Testis (tissue), 3 donors: ENCODE data around the gene PSAP. TPM values are rescaled to one million over a fixed set of nuclear protein-coding genes. Genes with fewer than 3 reads are reported as not detected.
A peak's percentile ranks its signal among the peaks of the same experiment; 100 is the strongest.

Experiments
- DNase-seq: peaks from one replicate; pipeline ENCODE4 v3.0.0-alpha.2; 2019
- H3K27ac ChIP-seq, 2 donors: fragments of 200-600 bp; sonication (generic); one replicate each; pipeline ENCODE4 v1.5.1; 2019
- H3K27me3 ChIP-seq: fragments of 200-600 bp; sonication (generic); one replicate; pipeline ENCODE4 v1.5.1; 2019
- H3K36me3 ChIP-seq: fragments of 200-600 bp; sonication (generic); one replicate; pipeline ENCODE4 v1.5.1; 2017; ENCODE audit warnings: low read depth; ENCODE audit errors: missing control alignments
- H3K4me1 ChIP-seq: fragments of 200-600 bp; sonication (generic); one replicate; pipeline ENCODE4 v1.5.1; 2019
- H3K4me3 ChIP-seq, 2 donors: fragments of 200-600 bp; sonication (generic); one replicate each; pipeline ENCODE4 v1.5.1; 2017 to 2019
- H3K9me3 ChIP-seq: fragments of 200-600 bp; sonication (generic); one replicate; pipeline ENCODE4 v1.5.1; 2017
- CTCF ChIP-seq, 3 experiments: fragments of 450-650 bp in 2 of 3; fragments of 200-600 bp in 1 of 3; sonication (generic) in 1 of 3; IDR thresholded peaks; one replicate each; pipeline ENCODE4 v1.5.1; 2016 to 2019; ENCODE audit warnings: antibody characterized with exemption in 3 of 3, mild to moderate bottlenecking in 2 of 3, moderate library complexity in 1 of 3
- POLR2A ChIP-seq: fragments of 450-650 bp; IDR thresholded peaks from one replicate; pipeline ENCODE4 v1.6.1; 2017; ENCODE audit warnings: antibody characterized with exemption, mild to moderate bottlenecking, moderate library complexity
- WGBS, 2 donors: methylation state at CpG; one replicate each; pipeline ENCODE4 v1.1.5; 2018; 5-methylcytosine and 5-hydroxymethylcytosine counted together
- intact Hi-C: fragments of 100-400 bp; cut with DNase I; formaldehyde crosslinking; loops from one replicate; pipeline ENCODE4 v1.15.1; 2023; ENCODE audit warnings: low total_unique reads
- polyA plus RNA-seq: library from polyadenylated mRNA; stranded (reverse); fragments of 350-450 nt; fragmentation: Illumina TruSeq; extraction: RNeasy Lipid Tissue Mini Kit (QIAGEN cat#74804); gene quantifications from one replicate; pipeline ENCODE4 v1.2.3, GENCODE V29; 2014; ENCODE audit warnings: low read depth, low replicate concordance; ENCODE audit not compliant: insufficient read depth
- total RNA-seq, 2 donors: library from RNA; depleted of rRNA; stranded (reverse); fragments of >200 nt; gene quantifications; one replicate each; pipeline ENCODE4 v1.2.3, GENCODE V29; 2016

PSAP gene
- total and polyA plus RNA-seq, 3 donors from 2014 or later = 1,011 to 1,399 (median 1,346) TPM

GRCh38 chr10:71814922-71815411 lies 36.1 kb downstream of the PSAP start:
- Histone ChIP-seq H3K4me3 (no peak overlapping the region), H3K36me3 (no peaks in the 10 kb centered on the region), H3K9me3 (no peaks in the 10 kb centered on the region), H3K27me3 (no peaks in the 10 kb centered on the region), H3K27ac (no peak overlapping the region), H3K4me1 (peaks cover 9% of the 10 kb centered on the region)
- DNase-seq = no peak
- 79 to 92% methylated on average over 5 to 26 of the region's 26 CpGs for WGBS, 2 donors
- intact Hi-C loops = loop anchor here (10.0 kb wide), 1 partner anchor 420 kb away; the partner anchor contains the start of gene CDH23
- TF ChIP-seq POLR2A = no peak
- peak in 1 of 3 experiments; percentile 11 for TF ChIP-seq CTCF (IDR thresholded peaks at IDR 0.05)

- H3K27ac ChIP-seq = no peak overlapping the region
- H3K27me3 ChIP-seq = no peaks in the 10 kb centered on the region
- no peak for DNase-seq
- TF ChIP-seq CTCF (IDR thresholded peaks at IDR 0.05) = no peak
- H3K9me3 ChIP-seq = no peaks in the 10 kb centered on the region
- 55 to 74% methylated on average over 9 to 10 of the region's 11 CpGs for WGBS, 2 donors
- no peaks in the 10 kb centered on the region for H3K36me3 ChIP-seq
- peaks cover 5% of the 10 kb centered on the region for H3K4me1 ChIP-seq
- H3K4me3 ChIP-seq = no peak overlapping the region
- intact Hi-C loops = loop anchor here (10.0 kb wide), 1 partner anchor 418 kb away; the partner anchor contains the start of gene CDH23
Observed at GRCh38 chr10:71812913-71813590, 38.0 kb downstream of the PSAP start.

GRCh38 chr10:71812016-71812912 lies 38.8 kb downstream of the PSAP start:
- Histone ChIP-seq H3K4me1 (no peaks in the 10 kb centered on the region), H3K36me3 (no peaks in the 10 kb centered on the region), H3K4me3 (no peak overlapping the region), H3K27me3 (no peaks in the 10 kb centered on the region), H3K9me3 (no peaks in the 10 kb centered on the region), H3K27ac (no peak overlapping the region)
- intact Hi-C loops = loop anchor here (10.0 kb wide), 1 partner anchor 417 kb away; the partner anchor contains the start of gene CDH23
- DNase-seq = peak; percentile 55
- TF ChIP-seq CTCF (IDR thresholded peaks at IDR 0.05) (peak; percentile 71 to 74 (median 73)), POLR2A (no peak)
- 55 to 69% methylated on average over 15 to 21 of the region's 22 CpGs for WGBS, 2 donors

- no peaks in the 10 kb centered on the region for H3K27me3 ChIP-seq
- H3K36me3 ChIP-seq = no peaks in the 10 kb centered on the region
- TF ChIP-seq CTCF (IDR thresholded peaks at IDR 0.05) = no peak
- TF ChIP-seq POLR2A = no peak
- 84 to 89% methylated on average over 7 to 19 of the region's 19 CpGs for WGBS, 2 donors
- no peaks in the 10 kb centered on the region for H3K9me3 ChIP-seq
- no peaks in the 10 kb centered on the region for H3K4me1 ChIP-seq
- no peak overlapping the region for H3K27ac ChIP-seq
- H3K4me3 ChIP-seq = no peak overlapping the region
- intact Hi-C loops = loop anchor here (10.0 kb wide), 1 partner anchor 417 kb away; the partner anchor contains the start of gene CDH23
- no peak for DNase-seq
Observed at GRCh38 chr10:71811351-71811750, 39.7 kb downstream of the PSAP start.
